H1 (cell line): ENCODE measurements around the gene PDXP. TPM values are rescaled to one million over a fixed set of nuclear protein-coding genes. Genes with fewer than 3 reads are reported as not detected.

Experiments used
- CTCF ChIA-PET: fragments of 300-600 bp; sonication (Branson Sonifier 250); formaldehyde crosslinking; loops from one replicate; lab custom pipeline; 2021; ENCODE audit not compliant: partially characterized antibody; lab: Charles Lee
- POLR2A ChIA-PET: fragments of 300-600 bp; sonication (Branson Sonifier 250); formaldehyde crosslinking; loops from one replicate; lab custom pipeline; 2021; ENCODE audit warnings: inconsistent platforms; ENCODE audit not compliant: partially characterized antibody; lab: Charles Lee
- DNase-seq, 2 experiments: peaks; one replicate each; pipeline versions ENCODE4 v3.0.0 to v3.0.0-alpha.2; 2010 to 2022; ENCODE audit warnings: low spot score in 2 of 2, low read depth in 1 of 2, mixed read lengths in 1 of 2
- FAIRE-seq: peaks from 2 replicates; lab custom pipeline; 2011; peaks lifted over from hg19 to GRCh38; lab: Jason Lieb, UNC
- H2AFZ ChIP-seq: 2 replicates; pipeline ENCODE4 v1.8.1; 2012; ENCODE audit warnings: low read length, inconsistent platforms
- H2AK5ac ChIP-seq: 2 replicates; pipeline ENCODE4 v1.6.1; 2013; ENCODE audit warnings: low read depth, low read length
- H2BK120ac ChIP-seq: replicated peaks from 2 replicates; pipeline ENCODE3; 2013; ENCODE audit warnings: low read depth, low read length, inconsistent platforms
- H2BK12ac ChIP-seq: 2 replicates; pipeline ENCODE4 v1.6.1; 2013; ENCODE audit warnings: low read depth, low read length
- H2BK15ac ChIP-seq: 2 replicates; pipeline ENCODE4 v1.6.1; 2013; ENCODE audit warnings: low read length
- H2BK20ac ChIP-seq: 2 replicates; pipeline ENCODE4 v1.6.1; 2013; ENCODE audit warnings: low read length
- H2BK5ac ChIP-seq: 2 replicates; pipeline ENCODE4 v1.6.1; 2013; ENCODE audit warnings: low read depth, low read length
- H3K14ac ChIP-seq: 2 replicates; pipeline ENCODE4 v1.6.1; 2013; ENCODE audit warnings: inconsistent platforms; ENCODE audit not compliant: insufficient read length
- H3K18ac ChIP-seq: 2 replicates; pipeline ENCODE4 v1.6.1; 2013; ENCODE audit warnings: low read length; ENCODE audit errors: extremely low read depth
- H3K23ac ChIP-seq: 2 replicates; pipeline ENCODE4 v1.6.1; 2013; ENCODE audit warnings: inconsistent platforms; ENCODE audit not compliant: insufficient read length
- H3K23me2 ChIP-seq: 2 replicates; pipeline ENCODE4 v1.6.1; 2013; ENCODE audit warnings: low read depth, low read length
- H3K27ac ChIP-seq: 2 replicates; pipeline ENCODE4 v1.6.1; 2011; ENCODE audit warnings: low read depth, low read length, inconsistent platforms
- H3K27me3 ChIP-seq, 4 experiments: replicated peaks in 1 of 4; 1 replicate in 1 of 4; 2 replicates in 3 of 4; pipeline versions ENCODE4 v1.6.1 to v1.8.1; 2011 to 2013; ENCODE audit warnings: low read length in 3 of 4, mild to moderate bottlenecking in 3 of 4, inconsistent platforms in 2 of 4, mixed read lengths in 2 of 4, moderate library complexity in 1 of 4; ENCODE audit not compliant: control insufficient read depth in 3 of 4, insufficient read depth in 3 of 4; ENCODE audit errors: extremely low read depth in 1 of 4
- H3K36me3 ChIP-seq, 4 experiments: 2 replicates each; pipeline versions ENCODE4 v1.6.1 to v1.8.1; 2011 to 2013; ENCODE audit warnings: mild to moderate bottlenecking in 4 of 4, low read length in 3 of 4, moderate library complexity in 2 of 4, control low read depth in 1 of 4, inconsistent platforms in 1 of 4; ENCODE audit not compliant: insufficient read depth in 4 of 4, control insufficient read depth in 2 of 4
- H3K4ac ChIP-seq: replicated peaks from 2 replicates; pipeline ENCODE3; 2013; ENCODE audit warnings: low read length, low read depth, mixed read lengths, inconsistent platforms; ENCODE audit not compliant: insufficient read length
- H3K4me1 ChIP-seq, 4 experiments: replicated peaks in 1 of 4; 1 replicate in 1 of 4; 2 replicates in 3 of 4; pipeline versions ENCODE4 v1.6.1 to v1.8.1; 2011 to 2013; ENCODE audit warnings: low read length in 3 of 4, inconsistent platforms in 2 of 4, mixed read lengths in 1 of 4; ENCODE audit not compliant: insufficient read depth in 4 of 4, control insufficient read depth in 3 of 4
- H3K4me2 ChIP-seq, 2 experiments: 2 replicates each; pipeline versions ENCODE4 v1.6.1 to v1.8.1; 2011 to 2013; ENCODE audit warnings: low read depth in 2 of 2, low read length in 2 of 2, control low read depth in 1 of 2, inconsistent platforms in 1 of 2, mild to moderate bottlenecking in 1 of 2; ENCODE audit not compliant: insufficient read depth in 1 of 2
- H3K4me3 ChIP-seq, 4 experiments: fragments of 200-600, 300-600 bp in 1 of 4; sonication (generic), shearing (Covaris generic), sonication (Bioruptor Twin) in 1 of 4; 2 replicates each; pipeline versions ENCODE4 v1.5.1 to v1.8.1; 2011 to 2016; ENCODE audit warnings: low read length in 4 of 4, low read depth in 3 of 4, control low read depth in 2 of 4, inconsistent platforms in 2 of 4, mild to moderate bottlenecking in 2 of 4, mixed read lengths in 1 of 4, moderate library complexity in 1 of 4; ENCODE audit not compliant: insufficient read depth in 2 of 4; ENCODE audit errors: extremely low read depth in 1 of 4
- H3K56ac ChIP-seq: replicated peaks from 2 replicates; pipeline ENCODE3; 2013; ENCODE audit warnings: low read depth, mild to moderate bottlenecking, mixed read lengths, low read length, inconsistent platforms; ENCODE audit not compliant: insufficient read length
- H3K79me1 ChIP-seq: 2 replicates; pipeline ENCODE4 v1.6.1; 2013; ENCODE audit warnings: low read depth, low read length, control low read depth
- H3K79me2 ChIP-seq, 2 experiments: 2 replicates each; pipeline versions ENCODE4 v1.6.1 to v1.8.1; 2012 to 2013; ENCODE audit warnings: low read length in 2 of 2, mild to moderate bottlenecking in 2 of 2, inconsistent platforms in 1 of 2; ENCODE audit not compliant: insufficient read depth in 2 of 2, control insufficient read depth in 1 of 2
- H3K9ac ChIP-seq, 4 experiments: replicated peaks in 1 of 4; 1 replicate in 1 of 4; 2 replicates in 3 of 4; pipeline versions ENCODE4 v1.6.1 to v1.8.1; 2011 to 2013; ENCODE audit warnings: low read depth in 3 of 4, low read length in 3 of 4, control low read depth in 2 of 4, mild to moderate bottlenecking in 2 of 4, moderate library complexity in 2 of 4, inconsistent platforms in 1 of 4; ENCODE audit errors: extremely low read depth in 1 of 4
- H3K9me3 ChIP-seq, 2 experiments: 2 replicates each; pipeline versions ENCODE4 v1.6.1 to v1.8.1; 2012 to 2013; ENCODE audit warnings: mild to moderate bottlenecking in 2 of 2, moderate library complexity in 2 of 2, control low read depth in 1 of 2, inconsistent platforms in 1 of 2, low read depth in 1 of 2, low read length in 1 of 2, mixed read lengths in 1 of 2; ENCODE audit not compliant: insufficient read depth in 2 of 2
- H4K20me1 ChIP-seq, 2 experiments: replicated peaks in 1 of 2; 2 replicates each; pipeline versions ENCODE3 to v1.8.1; 2011 to 2013; ENCODE audit warnings: inconsistent platforms in 2 of 2, low read length in 2 of 2, mild to moderate bottlenecking in 1 of 2; ENCODE audit not compliant: insufficient read depth in 2 of 2, control insufficient read depth in 1 of 2
- H4K5ac ChIP-seq: 2 replicates; pipeline ENCODE4 v1.6.1; 2013; ENCODE audit warnings: low read length, low read depth, mixed read lengths, inconsistent platforms; ENCODE audit not compliant: insufficient read length
- H4K8ac ChIP-seq: 2 replicates; pipeline ENCODE4 v1.8.0; 2013; ENCODE audit warnings: mild to moderate bottlenecking, moderate library complexity, low read length, inconsistent platforms; ENCODE audit not compliant: insufficient read depth; ENCODE audit errors: extremely low read depth
- H4K91ac ChIP-seq: replicated peaks from 2 replicates; pipeline ENCODE3; 2013; ENCODE audit warnings: low read length, mixed read lengths, inconsistent platforms; ENCODE audit not compliant: insufficient read length
- ASH2L ChIP-seq: fragments of 200-600, 300-600 bp; sonication (generic); IDR thresholded peaks from one replicate; pipeline ENCODE4 v1.7.1; 2017; ENCODE audit warnings: low read length
- BCL11A ChIP-seq, 2 experiments: IDR thresholded peaks; one replicate each; pipeline ENCODE4 v1.6.1; 2011; ENCODE audit warnings: low read depth in 2 of 2, low read length in 2 of 2, mild to moderate bottlenecking in 2 of 2
- HDAC2 ChIP-seq, 2 experiments: fragments of 300-600 bp in 1 of 2; sonication (generic) in 1 of 2; IDR thresholded peaks; 2 replicates each; pipeline ENCODE4 v1.6.1; 2011 to 2012; ENCODE audit warnings: low read depth in 2 of 2, low read length in 2 of 2, mild to moderate bottlenecking in 2 of 2, moderate library complexity in 2 of 2, borderline replicate concordance in 1 of 2, inconsistent platforms in 1 of 2
- HDAC6 ChIP-seq: IDR thresholded peaks from one replicate; pipeline ENCODE4 v1.7.1; 2012; ENCODE audit warnings: low read depth, mild to moderate bottlenecking, inconsistent platforms, low read length, moderate library complexity
- SIRT6 ChIP-seq: IDR thresholded peaks from one replicate; pipeline ENCODE4 v1.7.1; 2012; ENCODE audit warnings: low read length, inconsistent platforms
- WGBS, 2 experiments: shearing (Covaris generic) in 1 of 2; methylation state at CpG; one replicate each; pipeline versions ENCODE4 v1.1.6 to v1.1.7; 2013 to 2015; ENCODE audit warnings: low lambda C conversion rate in 2 of 2, mixed read lengths in 2 of 2, inconsistent platforms in 1 of 2, low coverage in 1 of 2, missing lambda C conversion rate in 1 of 2; ENCODE audit not compliant: insufficient replicate concordance in 2 of 2, insufficient coverage in 1 of 2, insufficient read length in 1 of 2; ENCODE audit errors: extremely low coverage in 1 of 2, missing lambda C conversion rate in 1 of 2; 5-methylcytosine and 5-hydroxymethylcytosine counted together
- polyA plus RNA-seq, 7 experiments: library from polyadenylated mRNA; depleted of rRNA in 3 of 7; stranded (reverse) in 5 of 7; unstranded in 2 of 7; fragments of >200 nt in 5 of 7; fragments of 200-250 nt in 2 of 7; gene quantifications; 1 replicate in 5 of 7; 2 replicates in 1 of 7; 4 replicates in 1 of 7; pipeline versions ENCODE4 v1.2.1 to v1.2.3, GENCODE V29; 2011 to 2013; ENCODE audit warnings: missing spikeins in 2 of 7, mixed read lengths in 2 of 7
- total RNA-seq: library from RNA; stranded (reverse); fragmentation: NEBNext Ultra II Directional; extraction: Animal tissue kit (Norgen Biotek cat#: 25700); gene quantifications from 2 replicates; pipeline ENCODE4 v1.2.1, GENCODE V29; 2021

Gene PDXP
- total and polyA plus RNA-seq, 2 of the 8 experiments (the other 6 are each of a cell fraction or from before 2014, with no cell fraction given) = 36.6 to 67.7 TPM

DNA sequence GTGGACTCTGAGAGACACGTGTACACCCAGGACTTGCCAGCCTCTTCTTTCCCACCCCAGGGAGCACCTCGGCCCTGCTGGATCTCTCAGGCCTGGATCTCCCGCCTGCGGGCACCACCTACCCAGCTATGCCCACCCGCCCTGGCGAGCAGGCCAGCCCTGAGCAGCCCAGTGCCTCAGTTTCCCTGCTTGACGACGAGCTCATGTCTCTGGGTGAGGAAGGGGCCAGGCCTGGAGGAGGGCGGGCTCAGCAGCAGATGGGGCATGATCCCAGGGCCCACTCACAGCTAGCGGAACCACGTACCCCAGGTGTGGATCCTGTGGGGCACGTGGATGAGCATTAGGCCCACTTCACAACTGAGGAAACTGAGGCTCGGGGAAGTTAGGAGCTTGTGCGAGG, 32.8 kb upstream of the PDXP start:
- Histone ChIP-seq H3K27ac (no peak overlapping the region), H3K9ac (no peak overlapping the region), H3K4me1 (peaks cover 0 to 3% (median 0%) of the 10 kb centered on the region in 4 experiments; a peak in 3 of 7 replicates), H3K27me3 (no peaks in the 10 kb centered on the region), H2BK15ac (no peak overlapping the region), H2BK5ac (no peak overlapping the region), H3K4me2 (no peak overlapping the region), H3K14ac (no peak overlapping the region), H4K91ac (no peak overlapping the region), H3K4ac (no peak overlapping the region), H3K23ac (no peak overlapping the region), H3K79me2 (no peaks in the 10 kb centered on the region), H2BK120ac (no peak overlapping the region), H3K9me3 (no peaks in the 10 kb centered on the region), H3K23me2 (no peaks in the 10 kb centered on the region), H2BK20ac (no peak overlapping the region), H3K36me3 (peaks cover 3 to 10% (median 5%) of the 10 kb centered on the region in 4 experiments; a peak in 5 of 8 replicates), H4K8ac (0 out of 2 replicates have a peak overlapping the region, but pooled peaks have one; percentile 14), H3K79me1 (0 out of 2 replicates have a peak, but pooled peaks cover 2% of the 10 kb centered on the region), H2AK5ac (no peak overlapping the region), H3K4me3 (no peak overlapping the region), H3K56ac (no peak overlapping the region), H3K18ac (no peak overlapping the region), H2BK12ac (no peak overlapping the region), H4K5ac (no peak overlapping the region), H2AFZ (no peak overlapping the region), H4K20me1 (peaks cover 0 to 2% of the 10 kb centered on the region in 2 experiments)
- FAIRE-seq (no peak), DNase-seq (no peak)
- ChIA-PET POLR2A (interaction anchor here (1.1 to 7.6 kb wide), 7 partner anchors 9 to 122 kb away, joined by 3 to 63 read pairs (median 5); partner anchors contain the start of gene GGA1), CTCF (interaction anchor here (1.3 to 11.1 kb wide), 10 partner anchors 8 to 113 kb away, joined by 3 to 140 read pairs (median 8); partner anchors contain the start of genes PDXP and SH3BP1)
- WGBS, 2 experiments = 92% methylated on average over 11 of the region's 14 CpGs; no CpG with 5 or more reads in 1 of the 2 experiments
- TF ChIP-seq ASH2L (no peak), HDAC2 (IDR thresholded peaks at IDR 0.05; ENCODE audit: borderline replicate concordance in 1 of 2, low read depth in 2 of 2, low read length in 2 of 2) (no peak), HDAC6 (no peak), SIRT6 (no peak), BCL11A (IDR thresholded peaks at IDR 0.05; ENCODE audit: low read depth in 2 of 2, low read length in 2 of 2) (no peak)
